Parathyroid adenoma (tissue), 2 donors: ENCODE data around the gene HDHD5.

Experiments used
- H2AFZ ChIP-seq: fragments of 300-600 bp; sonication (generic); one replicate; pipeline ENCODE4 v1.7.0; 2017; ENCODE audit warnings: antibody characterized with exemption, mild to moderate bottlenecking
- H3K27ac ChIP-seq: fragments of 300-600 bp; sonication (generic); one replicate; pipeline ENCODE4 v1.7.0; 2017
- H3K27me3 ChIP-seq: fragments of 300-600 bp; sonication (generic); one replicate; pipeline ENCODE4 v1.7.0; 2017; ENCODE audit warnings: low read length; ENCODE audit not compliant: control insufficient read depth, insufficient read depth
- H3K36me3 ChIP-seq: fragments of 300-600 bp; sonication (generic); one replicate; pipeline ENCODE4 v1.7.0; 2017; ENCODE audit warnings: low read length; ENCODE audit not compliant: control insufficient read depth, insufficient read depth
- H3K4me1 ChIP-seq: fragments of 300-600 bp; sonication (generic); one replicate; pipeline ENCODE4 v1.7.0; 2017; ENCODE audit warnings: control low read depth
- H3K4me2 ChIP-seq: fragments of 300-600 bp; sonication (generic); one replicate; pipeline ENCODE4 v1.7.0; 2017; ENCODE audit warnings: low read length
- H3K4me3 ChIP-seq: fragments of 300-600 bp; sonication (generic); one replicate; pipeline ENCODE4 v1.7.0; 2017; ENCODE audit warnings: low read depth, low read length
- H3K79me2 ChIP-seq: fragments of 300-600 bp; sonication (generic); one replicate; pipeline ENCODE4 v1.7.0; 2017; ENCODE audit warnings: control low read depth
- H3K9ac ChIP-seq: fragments of 300-600 bp; sonication (generic); one replicate; pipeline ENCODE4 v1.7.0; 2017; ENCODE audit warnings: mild to moderate bottlenecking
- H3K9me3 ChIP-seq: fragments of 300-600 bp; sonication (generic); one replicate; pipeline ENCODE4 v1.7.0; 2017; ENCODE audit warnings: low read length; ENCODE audit not compliant: control insufficient read depth
- TF ChIP-seq, protein P1 (sequence below): fragments of 300-600 bp; sonication (generic); IDR thresholded peaks from one replicate; pipeline ENCODE4 v1.7.0; 2017; ENCODE audit warnings: antibody characterized with exemption, mild to moderate bottlenecking
- donor health status: primary hyperparathyroidism.

The HDHD5 gene

DNA sequence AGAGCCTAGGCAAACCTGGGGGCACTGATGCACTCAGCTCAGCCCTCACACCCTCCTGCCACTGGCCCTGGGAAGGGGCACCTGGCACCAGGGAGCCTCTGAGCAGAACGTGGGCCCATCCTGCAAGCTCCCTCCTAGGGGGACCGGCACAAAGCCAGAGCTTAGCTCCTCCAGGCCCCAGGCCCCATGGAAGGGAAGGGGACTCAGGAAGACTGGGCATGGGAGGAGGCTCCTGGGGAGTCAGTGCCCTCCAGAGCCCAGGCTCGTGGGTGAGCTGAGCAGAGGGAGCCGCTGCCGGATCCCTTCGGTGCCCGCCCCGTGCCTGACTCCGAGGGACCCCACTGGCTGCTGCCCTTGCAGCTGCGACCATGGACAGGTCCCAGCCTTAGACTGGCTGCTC is 31.6 kb upstream of the HDHD5 start:
- Histone ChIP-seq H3K9ac (no peak overlapping the region), H3K9me3 (no peaks in the 10 kb centered on the region), H3K27ac (no peak overlapping the region), H3K4me1 (no peaks in the 10 kb centered on the region), H3K27me3 (no peaks in the 10 kb centered on the region), H3K36me3 (no peaks in the 10 kb centered on the region), H3K79me2 (no peaks in the 10 kb centered on the region), H2AFZ (no peak overlapping the region), H3K4me2 (no peak overlapping the region), H3K4me3 (no peak overlapping the region)
- TF ChIP-seq, protein P1, sequence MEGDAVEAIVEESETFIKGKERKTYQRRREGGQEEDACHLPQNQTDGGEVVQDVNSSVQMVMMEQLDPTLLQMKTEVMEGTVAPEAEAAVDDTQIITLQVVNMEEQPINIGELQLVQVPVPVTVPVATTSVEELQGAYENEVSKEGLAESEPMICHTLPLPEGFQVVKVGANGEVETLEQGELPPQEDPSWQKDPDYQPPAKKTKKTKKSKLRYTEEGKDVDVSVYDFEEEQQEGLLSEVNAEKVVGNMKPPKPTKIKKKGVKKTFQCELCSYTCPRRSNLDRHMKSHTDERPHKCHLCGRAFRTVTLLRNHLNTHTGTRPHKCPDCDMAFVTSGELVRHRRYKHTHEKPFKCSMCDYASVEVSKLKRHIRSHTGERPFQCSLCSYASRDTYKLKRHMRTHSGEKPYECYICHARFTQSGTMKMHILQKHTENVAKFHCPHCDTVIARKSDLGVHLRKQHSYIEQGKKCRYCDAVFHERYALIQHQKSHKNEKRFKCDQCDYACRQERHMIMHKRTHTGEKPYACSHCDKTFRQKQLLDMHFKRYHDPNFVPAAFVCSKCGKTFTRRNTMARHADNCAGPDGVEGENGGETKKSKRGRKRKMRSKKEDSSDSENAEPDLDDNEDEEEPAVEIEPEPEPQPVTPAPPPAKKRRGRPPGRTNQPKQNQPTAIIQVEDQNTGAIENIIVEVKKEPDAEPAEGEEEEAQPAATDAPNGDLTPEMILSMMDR, result no peak

DNA sequence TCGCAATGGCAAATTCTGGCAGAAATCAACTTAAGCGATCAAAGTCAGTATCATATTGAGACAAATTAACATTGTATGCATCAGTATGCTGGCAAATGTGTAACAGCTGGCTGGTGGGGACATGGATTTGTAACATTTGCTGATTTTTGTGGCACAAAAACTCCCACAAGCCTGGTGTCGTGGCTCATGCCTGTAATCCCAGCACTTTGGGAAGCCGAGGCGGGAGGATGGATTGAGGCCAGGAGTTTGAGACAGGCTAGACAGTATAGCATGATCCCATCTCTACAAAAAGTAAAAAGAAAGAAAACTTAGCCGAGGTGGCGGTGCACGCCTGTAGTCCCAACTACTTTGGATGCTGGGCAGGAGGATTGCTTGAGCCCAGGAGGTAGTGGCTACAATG is 17.6 kb upstream of the HDHD5 start:
- no peak overlapping the region for H3K27ac ChIP-seq

DNA sequence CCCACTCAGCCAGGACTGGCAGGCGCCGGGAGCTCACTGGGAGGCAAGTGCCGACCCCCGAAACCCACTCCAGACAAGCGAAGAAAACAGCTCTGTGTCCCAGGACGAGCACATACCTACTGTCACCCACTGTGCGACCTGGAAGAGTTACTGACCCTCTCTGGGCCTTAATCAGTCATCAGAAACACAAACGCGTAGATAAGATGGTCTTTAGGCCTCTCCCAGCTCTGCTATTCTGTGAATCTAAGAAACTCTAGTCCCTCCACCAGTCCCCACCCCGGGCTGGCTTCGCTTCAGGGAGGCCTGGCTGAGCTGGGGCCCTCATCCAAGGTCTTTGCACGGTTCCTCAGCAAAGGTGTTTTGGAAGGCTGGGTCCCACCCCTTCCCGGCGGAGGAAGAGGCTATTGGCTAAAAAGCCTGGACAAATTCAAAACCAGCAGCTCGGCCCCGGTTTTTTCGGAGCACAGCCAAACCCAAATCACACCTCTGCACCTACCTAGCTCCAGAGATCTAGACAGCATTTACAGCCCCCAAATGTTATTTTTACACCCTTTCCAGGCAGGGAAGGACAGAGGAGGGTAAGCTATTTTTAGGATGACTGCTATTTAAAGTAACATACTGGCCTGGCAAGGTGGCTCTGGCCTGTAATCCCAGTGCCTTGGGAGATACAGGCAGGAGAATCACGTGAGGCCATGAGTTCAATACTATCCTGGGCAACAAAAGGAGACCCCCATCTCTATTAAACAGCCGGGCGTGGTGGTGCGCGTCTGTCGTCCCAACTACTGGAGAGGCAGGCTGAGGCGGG is 13.2 kb upstream of the HDHD5 start:
- peak overlapping the region; percentile 53 for H3K9ac ChIP-seq
- H3K4me3 ChIP-seq, result peak overlapping the region; percentile 60
- peak overlapping the region; percentile 73 for H3K4me2 ChIP-seq
- H3K9me3 ChIP-seq, result no peaks in the 10 kb centered on the region
- H3K36me3 ChIP-seq, result no peaks in the 10 kb centered on the region
- H3K79me2 ChIP-seq, result no peaks in the 10 kb centered on the region
- H3K27ac ChIP-seq, result peak overlapping the region; percentile 87
- peak overlapping the region; percentile 96 for H2AFZ ChIP-seq
- no peaks in the 10 kb centered on the region for H3K4me1 ChIP-seq
- no peaks in the 10 kb centered on the region for H3K27me3 ChIP-seq
- TF ChIP-seq, protein P1, result no peak

More for the DNA sequence above, 17.6 kb upstream of the HDHD5 start:
- H3K9me3 ChIP-seq, result no peaks in the 10 kb centered on the region
- no peak overlapping the region for H3K9ac ChIP-seq
- H3K4me2 ChIP-seq, result no peak overlapping the region
- no peak overlapping the region for H3K4me3 ChIP-seq
- H3K4me1 ChIP-seq, result no peaks in the 10 kb centered on the region
- H3K36me3 ChIP-seq, result no peaks in the 10 kb centered on the region
- no peak overlapping the region for H2AFZ ChIP-seq
- TF ChIP-seq, protein P1, result no peak
- H3K79me2 ChIP-seq, result no peaks in the 10 kb centered on the region
- no peaks in the 10 kb centered on the region for H3K27me3 ChIP-seq

DNA sequence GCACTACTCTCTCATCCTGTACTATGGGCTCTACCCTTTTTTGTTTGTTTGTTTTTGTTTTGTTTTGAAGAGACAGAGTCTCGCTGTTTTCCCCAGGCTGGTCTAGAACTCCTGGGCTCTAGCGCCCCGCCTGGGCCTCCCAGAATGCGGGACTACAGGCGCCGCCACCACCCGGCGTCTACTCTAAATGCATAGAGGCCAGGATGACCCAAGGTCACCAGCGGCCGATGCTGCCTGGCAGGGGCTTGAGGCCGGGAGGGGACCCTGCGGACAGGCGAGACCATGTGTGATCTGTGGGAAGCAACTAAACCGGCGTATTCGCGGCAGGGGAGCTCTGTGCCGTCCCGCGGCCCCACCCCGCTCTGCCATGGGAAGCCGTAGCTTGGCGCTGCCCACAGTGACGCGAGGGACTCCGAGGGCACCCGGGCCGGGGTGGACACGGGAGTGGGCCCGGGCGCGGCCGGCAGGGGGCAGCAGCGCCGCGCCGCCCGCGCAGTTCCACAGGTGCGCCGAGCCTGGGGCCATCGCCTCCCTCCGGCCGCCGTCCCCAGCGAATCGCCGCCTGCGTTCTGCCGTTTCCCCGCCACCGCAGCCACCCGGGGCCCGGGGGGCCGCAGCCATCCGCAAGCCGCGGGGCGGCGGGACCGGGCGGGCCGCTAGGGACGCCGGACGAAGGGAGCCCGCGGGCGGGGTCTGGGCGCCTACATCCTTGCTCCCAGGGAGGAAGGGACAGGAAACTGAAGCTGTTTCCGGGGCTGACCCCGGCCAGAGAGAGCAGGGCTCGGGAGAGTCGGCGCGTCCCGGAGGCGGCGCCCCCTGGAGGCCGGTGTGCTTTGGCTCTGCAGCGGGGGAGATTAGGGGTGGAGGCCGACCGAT is 12.3 kb upstream of the HDHD5 start:
- Histone ChIP-seq H3K4me2 (peak overlapping the region; percentile 73), H3K27me3 (no peaks in the 10 kb centered on the region), H3K36me3 (no peaks in the 10 kb centered on the region), H3K27ac (peak overlapping the region; percentile 90), H3K79me2 (no peaks in the 10 kb centered on the region), H3K9ac (peak overlapping the region; percentile 53), H3K9me3 (no peaks in the 10 kb centered on the region), H3K4me3 (peak overlapping the region; percentile 60), H2AFZ (peak overlapping the region; percentile 96), H3K4me1 (no peaks in the 10 kb centered on the region)
- TF ChIP-seq, protein P1, result peak; percentile 66
